SK-N-SH (cell line): ENCODE results near the gene PDGFC. TPM values are rescaled to one million over a fixed set of nuclear protein-coding genes. Genes with fewer than 3 reads are reported as not detected.

ENCODE experiments used
- CTCF ChIA-PET: fragments of 300-600, 350-600 bp; formaldehyde crosslinking; extraction: SDS; loops from one replicate; lab custom pipeline; 2021; lab: Yijun Ruan, JAX
- POLR2A ChIA-PET: fragments of 350-600 bp; sonication (Branson Sonifier 250); formaldehyde crosslinking; extraction: SDS; loops from one replicate; lab custom pipeline; 2020; ENCODE audit warnings: antibody characterized with exemption, inconsistent platforms; lab: Yijun Ruan, JAX
- DNase-seq: peaks from one replicate; pipeline ENCODE4 v3.0.0; 2012
- H2AFZ ChIP-seq: fragments of 200-600 bp; sonication (generic); 2 replicates; pipeline ENCODE4 v1.8.1; 2016; ENCODE audit warnings: antibody characterized with exemption, mild to moderate bottlenecking, low read depth
- H3F3A ChIP-seq: fragments of 200-600 bp; sonication (generic); replicated peaks from 2 replicates; pipeline ENCODE3; 2016; ENCODE audit warnings: antibody characterized with exemption, mild to moderate bottlenecking; ENCODE audit not compliant: insufficient read depth
- H3K27ac ChIP-seq, 2 experiments: fragments of 200-500 bp in 1 of 2; fragments of 200-600 bp in 1 of 2; sonication (Bioruptor generic) in 1 of 2; sonication (generic), shearing (Covaris generic) in 1 of 2; 2 replicates each; pipeline versions ENCODE4 v1.5.1 to v1.6.1; 2014 to 2016; ENCODE audit warnings: low read depth in 2 of 2, inconsistent platforms in 1 of 2, low read length in 1 of 2, mild to moderate bottlenecking in 1 of 2, mixed read lengths in 1 of 2
- H3K27me3 ChIP-seq: fragments of 200-600 bp; sonication (generic), shearing (Covaris generic); 2 replicates; pipeline ENCODE4 v1.6.1; 2016; ENCODE audit warnings: mixed run types; ENCODE audit not compliant: insufficient read depth
- H3K36me3 ChIP-seq, 2 experiments: fragments of 200-500 bp in 1 of 2; fragments of 200-600 bp in 1 of 2; sonication (Bioruptor generic) in 1 of 2; sonication (generic) in 1 of 2; replicated peaks in 1 of 2; 2 replicates each; pipeline versions ENCODE3 to v1.5.1; 2014 to 2016; ENCODE audit warnings: low read length in 1 of 2, mild to moderate bottlenecking in 1 of 2; ENCODE audit not compliant: insufficient read depth in 2 of 2, control insufficient read depth in 1 of 2
- H3K4me1 ChIP-seq, 2 experiments: fragments of 200-500 bp in 1 of 2; fragments of 200-600 bp in 1 of 2; sonication (Bioruptor generic) in 1 of 2; sonication (generic), shearing (Covaris generic) in 1 of 2; 2 replicates each; pipeline versions ENCODE4 v1.5.1 to v1.6.1; 2014 to 2016; ENCODE audit warnings: low read depth in 1 of 2, low read length in 1 of 2, mixed run types in 1 of 2; ENCODE audit not compliant: insufficient read depth in 2 of 2, control insufficient read depth in 1 of 2
- H3K4me2 ChIP-seq: fragments of 200-600 bp; sonication (generic), shearing (Covaris generic); 2 replicates; pipeline ENCODE4 v1.6.1; 2017; ENCODE audit warnings: mixed run types
- H3K4me3 ChIP-seq, 2 experiments: fragments of 200-500 bp in 1 of 2; fragments of 200-600 bp in 1 of 2; sonication (Bioruptor generic) in 1 of 2; sonication (generic), shearing (Covaris generic) in 1 of 2; 2 replicates each; pipeline versions ENCODE4 v1.5.1 to v1.8.1; 2014 to 2016; ENCODE audit warnings: low read depth in 2 of 2, inconsistent platforms in 1 of 2, low read length in 1 of 2, mild to moderate bottlenecking in 1 of 2, mixed read lengths in 1 of 2, moderate library complexity in 1 of 2
- H3K79me2 ChIP-seq: fragments of 200-600 bp; sonication (generic); 2 replicates; pipeline ENCODE4 v1.8.1; 2017; ENCODE audit warnings: mild to moderate bottlenecking; ENCODE audit not compliant: insufficient read depth
- H3K9ac ChIP-seq: fragments of 200-600 bp; sonication (generic); 2 replicates; pipeline ENCODE4 v1.6.1; 2017; ENCODE audit warnings: mixed run types
- H3K9me2 ChIP-seq: fragments of 200-600 bp; sonication (generic); 2 replicates; pipeline ENCODE4 v1.6.1; 2017; ENCODE audit warnings: mixed run types
- H3K9me3 ChIP-seq: fragments of 200-600 bp; sonication (generic); 2 replicates; pipeline ENCODE4 v1.6.1; 2017; ENCODE audit warnings: mixed run types, mild to moderate bottlenecking, moderate library complexity
- H4K20me1 ChIP-seq: fragments of 200-600 bp; sonication (generic); 2 replicates; pipeline ENCODE4 v1.6.1; 2017; ENCODE audit warnings: mild to moderate bottlenecking, mixed run types; ENCODE audit not compliant: insufficient read depth
- ELF1 ChIP-seq: IDR thresholded peaks from 2 replicates; pipeline ENCODE4 v1.4.0; 2012
- EP300 ChIP-seq, 2 experiments: IDR thresholded peaks; 2 replicates each; pipeline versions ENCODE4 v1.4.0 to v1.6.1; 2012; ENCODE audit warnings: borderline replicate concordance in 1 of 2, low read depth in 1 of 2, low read length in 1 of 2
- EZH2phosphoT487 ChIP-seq: fragments of 200-600 bp; sonication (generic); IDR thresholded peaks from 2 replicates; pipeline ENCODE4 v1.6.1; 2017; ENCODE audit warnings: low read depth, mixed run types, mild to moderate bottlenecking, antibody characterized with exemption, moderate library complexity, borderline replicate concordance
- FOXJ3 ChIP-seq: sonication (generic); formaldehyde crosslinking; IDR thresholded peaks from 2 replicates; pipeline ENCODE4 v1.5.1; 2020; ENCODE audit warnings: mild to moderate bottlenecking, missing genetic modification reagents
- GABPA ChIP-seq: IDR thresholded peaks from 2 replicates; pipeline ENCODE4 v1.4.0; 2012; ENCODE audit warnings: low read depth, mild to moderate bottlenecking
- JUND ChIP-seq: IDR thresholded peaks from 2 replicates; pipeline ENCODE4 v1.4.0; 2012
- MXI1 ChIP-seq: IDR thresholded peaks from 2 replicates; pipeline ENCODE4 v1.6.1; 2012; ENCODE audit warnings: mild to moderate bottlenecking, low read depth, low read length, improper control_type of control experiment
- RFX5 ChIP-seq: IDR thresholded peaks from 2 replicates; pipeline ENCODE4 v1.6.1; 2012; ENCODE audit warnings: mild to moderate bottlenecking, improper control_type of control experiment, low read length
- RXRA ChIP-seq: IDR thresholded peaks from 2 replicates; pipeline ENCODE4 v1.4.0; 2012; ENCODE audit warnings: low read depth, mild to moderate bottlenecking, borderline replicate concordance
- TCF12 ChIP-seq: IDR thresholded peaks from 2 replicates; pipeline ENCODE4 v1.4.0; 2012
- WGBS: methylation state at CpG from one replicate; pipeline ENCODE4 v1.1.6; 2017; ENCODE audit warnings: low lambda C conversion rate; 5-methylcytosine and 5-hydroxymethylcytosine counted together
- polyA plus RNA-seq, 3 experiments: library from polyadenylated mRNA; depleted of rRNA; stranded (reverse); fragments of >200 nt; gene quantifications; 2 replicates each; pipeline ENCODE4 v1.2.3, GENCODE V29; 2012
- TF ChIP-seq, protein P1 (sequence below): fragments of 150-350 bp; IDR thresholded peaks from 2 replicates; pipeline ENCODE4 v1.6.1; 2017; ENCODE audit warnings: antibody characterized with exemption, low read length, low read depth, borderline replicate concordance
- TF ChIP-seq, protein P2 (sequence below): IDR thresholded peaks from 2 replicates; pipeline ENCODE4 v1.4.0; 2012; ENCODE audit warnings: low read depth, borderline replicate concordance
- TF ChIP-seq, protein P3 (sequence below): IDR thresholded peaks from 2 replicates; pipeline ENCODE4 v1.4.0; 2012; ENCODE audit warnings: low read depth
- TF ChIP-seq, protein P4 (sequence below): IDR thresholded peaks from 2 replicates; pipeline ENCODE4; 2012
- TF ChIP-seq, protein P5 (sequence below): fragments of 200-600 bp; sonication (generic); IDR thresholded peaks from 2 replicates; pipeline ENCODE4 v1.6.1; 2017; ENCODE audit warnings: antibody characterized with exemption, mild to moderate bottlenecking, moderate library complexity
- TF ChIP-seq, protein P6 (sequence below): fragments of 150-350 bp; IDR thresholded peaks from 2 replicates; pipeline ENCODE4 v1.6.1; 2016; ENCODE audit warnings: mild to moderate bottlenecking, low read depth, low read length
- TF ChIP-seq, protein P7 (sequence below): IDR thresholded peaks from 2 replicates; pipeline ENCODE4 v1.4.0; 2012; ENCODE audit warnings: low read depth, borderline replicate concordance

The PDGFC gene
- polyA plus RNA-seq, 1 of the 3 experiments (the other 2 are of a cell fraction), result 29.8 TPM

DNA sequence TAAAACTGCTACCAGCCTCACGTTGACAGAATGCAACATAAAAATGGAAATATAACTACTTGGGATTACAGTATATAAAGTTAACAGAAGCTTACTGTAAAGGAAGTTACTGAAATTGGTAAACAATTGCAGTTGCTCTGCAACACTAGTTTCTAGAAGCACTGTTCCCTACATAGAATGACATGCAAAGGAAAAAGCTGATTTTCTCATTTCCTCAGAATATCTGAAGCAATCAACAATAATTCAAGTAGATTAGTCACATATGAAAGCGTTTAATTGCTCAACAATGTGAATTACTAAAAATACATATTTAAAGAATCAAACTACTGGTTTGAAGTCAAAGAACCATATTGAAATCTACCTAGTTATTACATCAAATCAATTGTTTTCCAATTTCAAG lies 31.8 kb downstream of the PDGFC start:
- no peak overlapping the region for H2AFZ ChIP-seq
- H3K9me2 ChIP-seq, result no peaks in the 10 kb centered on the region
- H3K27ac ChIP-seq, result peak overlapping the region in 1 of 2 experiments; percentile 95; a peak in 3 of 4 replicates
- H3K36me3 ChIP-seq, result peaks cover 0 to 15% of the 10 kb centered on the region in 2 experiments
- ChIA-PET POLR2A (no interaction called here), CTCF (no interaction called here)
- H3K9ac ChIP-seq, result peak overlapping the region; percentile 2; the same call in 1 of the 2 replicates
- peaks cover 99% of the 10 kb centered on the region for H3K79me2 ChIP-seq
- peak overlapping the region; percentile 23 for H3K4me2 ChIP-seq
- WGBS, result 51% methylated on average over 2 of the region's 2 CpGs
- H4K20me1 ChIP-seq, result no peaks in the 10 kb centered on the region
- peaks cover 0 to 50% of the 10 kb centered on the region in 2 experiments; a peak in 3 of 4 replicates for H3K4me1 ChIP-seq
- TF ChIP-seq RFX5 (no peak), TCF12 (no peak), EP300 (IDR thresholded peaks at IDR 0.05; ENCODE audit: borderline replicate concordance in 1 of 2, low read depth in 1 of 2, low read length in 1 of 2) (no peak), MXI1 (no peak), RXRA (no peak), EZH2phosphoT487 (no peak), ELF1 (no peak), GABPA (no peak), JUND (no peak), FOXJ3 (no peak)
- TF ChIP-seq, protein P1, sequence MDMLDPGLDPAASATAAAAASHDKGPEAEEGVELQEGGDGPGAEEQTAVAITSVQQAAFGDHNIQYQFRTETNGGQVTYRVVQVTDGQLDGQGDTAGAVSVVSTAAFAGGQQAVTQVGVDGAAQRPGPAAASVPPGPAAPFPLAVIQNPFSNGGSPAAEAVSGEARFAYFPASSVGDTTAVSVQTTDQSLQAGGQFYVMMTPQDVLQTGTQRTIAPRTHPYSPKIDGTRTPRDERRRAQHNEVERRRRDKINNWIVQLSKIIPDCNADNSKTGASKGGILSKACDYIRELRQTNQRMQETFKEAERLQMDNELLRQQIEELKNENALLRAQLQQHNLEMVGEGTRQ, result no peak
- TF ChIP-seq, protein P2, sequence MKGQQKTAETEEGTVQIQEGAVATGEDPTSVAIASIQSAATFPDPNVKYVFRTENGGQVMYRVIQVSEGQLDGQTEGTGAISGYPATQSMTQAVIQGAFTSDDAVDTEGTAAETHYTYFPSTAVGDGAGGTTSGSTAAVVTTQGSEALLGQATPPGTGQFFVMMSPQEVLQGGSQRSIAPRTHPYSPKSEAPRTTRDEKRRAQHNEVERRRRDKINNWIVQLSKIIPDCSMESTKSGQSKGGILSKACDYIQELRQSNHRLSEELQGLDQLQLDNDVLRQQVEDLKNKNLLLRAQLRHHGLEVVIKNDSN, result no peak
- TF ChIP-seq, protein P3, sequence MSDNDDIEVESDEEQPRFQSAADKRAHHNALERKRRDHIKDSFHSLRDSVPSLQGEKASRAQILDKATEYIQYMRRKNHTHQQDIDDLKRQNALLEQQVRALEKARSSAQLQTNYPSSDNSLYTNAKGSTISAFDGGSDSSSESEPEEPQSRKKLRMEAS, result no peak
- TF ChIP-seq, protein P4, sequence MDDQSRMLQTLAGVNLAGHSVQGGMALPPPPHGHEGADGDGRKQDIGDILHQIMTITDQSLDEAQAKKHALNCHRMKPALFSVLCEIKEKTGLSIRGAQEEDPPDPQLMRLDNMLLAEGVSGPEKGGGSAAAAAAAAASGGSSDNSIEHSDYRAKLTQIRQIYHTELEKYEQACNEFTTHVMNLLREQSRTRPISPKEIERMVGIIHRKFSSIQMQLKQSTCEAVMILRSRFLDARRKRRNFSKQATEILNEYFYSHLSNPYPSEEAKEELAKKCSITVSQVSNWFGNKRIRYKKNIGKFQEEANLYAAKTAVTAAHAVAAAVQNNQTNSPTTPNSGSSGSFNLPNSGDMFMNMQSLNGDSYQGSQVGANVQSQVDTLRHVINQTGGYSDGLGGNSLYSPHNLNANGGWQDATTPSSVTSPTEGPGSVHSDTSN, result no peak
- TF ChIP-seq, protein P5, sequence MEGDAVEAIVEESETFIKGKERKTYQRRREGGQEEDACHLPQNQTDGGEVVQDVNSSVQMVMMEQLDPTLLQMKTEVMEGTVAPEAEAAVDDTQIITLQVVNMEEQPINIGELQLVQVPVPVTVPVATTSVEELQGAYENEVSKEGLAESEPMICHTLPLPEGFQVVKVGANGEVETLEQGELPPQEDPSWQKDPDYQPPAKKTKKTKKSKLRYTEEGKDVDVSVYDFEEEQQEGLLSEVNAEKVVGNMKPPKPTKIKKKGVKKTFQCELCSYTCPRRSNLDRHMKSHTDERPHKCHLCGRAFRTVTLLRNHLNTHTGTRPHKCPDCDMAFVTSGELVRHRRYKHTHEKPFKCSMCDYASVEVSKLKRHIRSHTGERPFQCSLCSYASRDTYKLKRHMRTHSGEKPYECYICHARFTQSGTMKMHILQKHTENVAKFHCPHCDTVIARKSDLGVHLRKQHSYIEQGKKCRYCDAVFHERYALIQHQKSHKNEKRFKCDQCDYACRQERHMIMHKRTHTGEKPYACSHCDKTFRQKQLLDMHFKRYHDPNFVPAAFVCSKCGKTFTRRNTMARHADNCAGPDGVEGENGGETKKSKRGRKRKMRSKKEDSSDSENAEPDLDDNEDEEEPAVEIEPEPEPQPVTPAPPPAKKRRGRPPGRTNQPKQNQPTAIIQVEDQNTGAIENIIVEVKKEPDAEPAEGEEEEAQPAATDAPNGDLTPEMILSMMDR, result no peak
- TF ChIP-seq, protein P6, sequence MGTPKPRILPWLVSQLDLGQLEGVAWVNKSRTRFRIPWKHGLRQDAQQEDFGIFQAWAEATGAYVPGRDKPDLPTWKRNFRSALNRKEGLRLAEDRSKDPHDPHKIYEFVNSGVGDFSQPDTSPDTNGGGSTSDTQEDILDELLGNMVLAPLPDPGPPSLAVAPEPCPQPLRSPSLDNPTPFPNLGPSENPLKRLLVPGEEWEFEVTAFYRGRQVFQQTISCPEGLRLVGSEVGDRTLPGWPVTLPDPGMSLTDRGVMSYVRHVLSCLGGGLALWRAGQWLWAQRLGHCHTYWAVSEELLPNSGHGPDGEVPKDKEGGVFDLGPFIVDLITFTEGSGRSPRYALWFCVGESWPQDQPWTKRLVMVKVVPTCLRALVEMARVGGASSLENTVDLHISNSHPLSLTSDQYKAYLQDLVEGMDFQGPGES, result no peak
- TF ChIP-seq, protein P7, sequence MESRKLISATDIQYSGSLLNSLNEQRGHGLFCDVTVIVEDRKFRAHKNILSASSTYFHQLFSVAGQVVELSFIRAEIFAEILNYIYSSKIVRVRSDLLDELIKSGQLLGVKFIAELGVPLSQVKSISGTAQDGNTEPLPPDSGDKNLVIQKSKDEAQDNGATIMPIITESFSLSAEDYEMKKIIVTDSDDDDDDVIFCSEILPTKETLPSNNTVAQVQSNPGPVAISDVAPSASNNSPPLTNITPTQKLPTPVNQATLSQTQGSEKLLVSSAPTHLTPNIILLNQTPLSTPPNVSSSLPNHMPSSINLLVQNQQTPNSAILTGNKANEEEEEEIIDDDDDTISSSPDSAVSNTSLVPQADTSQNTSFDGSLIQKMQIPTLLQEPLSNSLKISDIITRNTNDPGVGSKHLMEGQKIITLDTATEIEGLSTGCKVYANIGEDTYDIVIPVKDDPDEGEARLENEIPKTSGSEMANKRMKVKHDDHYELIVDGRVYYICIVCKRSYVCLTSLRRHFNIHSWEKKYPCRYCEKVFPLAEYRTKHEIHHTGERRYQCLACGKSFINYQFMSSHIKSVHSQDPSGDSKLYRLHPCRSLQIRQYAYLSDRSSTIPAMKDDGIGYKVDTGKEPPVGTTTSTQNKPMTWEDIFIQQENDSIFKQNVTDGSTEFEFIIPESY, result no peak
- TF ChIP-seq, all 33 proteins: peak for 0
- Histone ChIP-seq H3K4me3 (no peak overlapping the region), H3F3A (peaks cover 28% of the 10 kb centered on the region), H3K9me3 (no peaks in the 10 kb centered on the region), H3K27me3 (no peaks in the 10 kb centered on the region)
- DNase-seq, result no peak
